HCT116 (cell line): ENCODE data around the gene TMPRSS13. TPM values are rescaled to one million over a fixed set of nuclear protein-coding genes. Genes with fewer than 3 reads are reported as not detected.

ENCODE experiments used
- ATAC-seq: fragments of 200-7000 bp; cut with Tn5 transposase; 2 replicates; pipeline ENCODE4 v1.9.1; 2020; ENCODE audit warnings: mild to moderate bottlenecking, moderate library complexity
- BruUV-seq: library from RNA; stranded (reverse); fragments of 400-500 nt; replicated peaks from 2 replicates; lab custom pipeline; 2021; lab: Mats Ljungman, UMichigan
- CTCF ChIA-PET: fragments of 300-600 bp; sonication (Branson Sonifier 250); formaldehyde crosslinking; loops from one replicate; lab custom pipeline; 2021; ENCODE audit warnings: antibody characterized with exemption; lab: Charles Lee
- POLR2A ChIA-PET: fragments of 300-600, 350-600 bp; sonication (Branson Sonifier 250); formaldehyde crosslinking; loops from one replicate; lab custom pipeline; 2021; ENCODE audit warnings: antibody characterized with exemption; lab: Charles Lee
- RAD21 ChIA-PET, 2 experiments: fragments of 300-600 bp; sonication (Branson Sonifier 250); formaldehyde crosslinking; loops; one replicate each; lab custom pipeline; 2023; ENCODE audit warnings: low total read pairs in 2 of 2; ENCODE audit not compliant: uncharacterized antibody in 2 of 2, unreplicated experiment in 2 of 2, low non-redundant PET in 1 of 2; lab: Charles Lee
- DNase-seq: peaks from one replicate; pipeline ENCODE4 v3.0.0-alpha.2; 2010; ENCODE audit warnings: low read depth, low spot score
- H2AFZ ChIP-seq: fragments of 200-600 bp; shearing (Covaris generic), sonication (generic); 2 replicates; pipeline ENCODE4 v1.6.1; 2017; ENCODE audit warnings: low read depth, mixed run types, mixed read lengths, antibody characterized with exemption, low read length; ENCODE audit not compliant: poor library complexity, severe bottlenecking
- H3K27ac ChIP-seq: 2 replicates; pipeline ENCODE4 v1.5.1; 2012; ENCODE audit warnings: low read depth, low read length
- H3K27me3 ChIP-seq: fragments of 200-600 bp; sonication (generic); 2 replicates; pipeline ENCODE4 v1.6.1; 2016; ENCODE audit warnings: mixed run types, low read length, mixed read lengths; ENCODE audit not compliant: insufficient read depth
- H3K36me3 ChIP-seq, 2 experiments: fragments of 200-500 bp in 1 of 2; fragments of 200-600 bp in 1 of 2; sonication (Bioruptor generic) in 1 of 2; sonication (generic) in 1 of 2; 2 replicates each; pipeline versions ENCODE4 v1.5.1 to v1.6.1; 2014 to 2016; ENCODE audit warnings: low read length in 2 of 2, inconsistent platforms in 1 of 2, mixed read lengths in 1 of 2, mixed run types in 1 of 2; ENCODE audit not compliant: insufficient read depth in 2 of 2, control insufficient read depth in 1 of 2
- H3K4me1 ChIP-seq, 2 experiments: fragments of 200-600 bp in 1 of 2; sonication (generic) in 1 of 2; 2 replicates each; pipeline versions ENCODE4 v1.5.1 to v1.6.1; 2012 to 2017; ENCODE audit warnings: low read length in 2 of 2, inconsistent platforms in 1 of 2, mild to moderate bottlenecking in 1 of 2, mixed read lengths in 1 of 2, mixed run types in 1 of 2, moderate library complexity in 1 of 2; ENCODE audit not compliant: insufficient read depth in 2 of 2, control insufficient read depth in 1 of 2
- H3K4me2 ChIP-seq: fragments of 200-600 bp; sonication (generic); 2 replicates; pipeline ENCODE4 v1.6.1; 2017; ENCODE audit warnings: mixed run types, low read length, mixed read lengths
- H3K4me3 ChIP-seq, 2 experiments: fragments of 200-600 bp in 1 of 2; sonication (generic) in 1 of 2; replicated peaks in 1 of 2; 2 replicates each; pipeline ENCODE4 v1.5.1; 2011 to 2016; ENCODE audit warnings: low read length in 2 of 2, control low read depth in 1 of 2, low read depth in 1 of 2, mild to moderate bottlenecking in 1 of 2, mixed read lengths in 1 of 2, mixed run types in 1 of 2
- H3K79me2 ChIP-seq: fragments of 200-600 bp; sonication (generic); 2 replicates; pipeline ENCODE4 v1.6.1; 2017; ENCODE audit warnings: mild to moderate bottlenecking, mixed run types, low read length, moderate library complexity, mixed read lengths; ENCODE audit not compliant: insufficient read depth
- H3K9ac ChIP-seq: fragments of 200-600 bp; sonication (generic); 2 replicates; pipeline ENCODE4 v1.6.1; 2016; ENCODE audit warnings: low read length, mixed read lengths
- H3K9me2 ChIP-seq: fragments of 200-600 bp; sonication (generic), shearing (Covaris generic); 2 replicates; pipeline ENCODE4 v1.6.1; 2017; ENCODE audit warnings: mixed run types, mild to moderate bottlenecking, moderate library complexity; ENCODE audit not compliant: insufficient read depth
- H3K9me3 ChIP-seq, 2 experiments: fragments of 200-500 bp in 1 of 2; fragments of 200-600 bp in 1 of 2; sonication (Bioruptor generic) in 1 of 2; sonication (generic) in 1 of 2; 2 replicates each; pipeline ENCODE4 v1.6.1; 2014 to 2017; ENCODE audit warnings: low read length in 2 of 2, mixed read lengths in 2 of 2, inconsistent platforms in 1 of 2, low read depth in 1 of 2, mild to moderate bottlenecking in 1 of 2, mixed run types in 1 of 2, moderate library complexity in 1 of 2; ENCODE audit not compliant: control insufficient read depth in 1 of 2, insufficient read depth in 1 of 2
- H4K20me1 ChIP-seq: fragments of 200-600 bp; sonication (generic), shearing (Covaris generic); 2 replicates; pipeline ENCODE4 v1.6.1; 2017; ENCODE audit warnings: mixed run types, mild to moderate bottlenecking, moderate library complexity; ENCODE audit not compliant: insufficient read depth
- CEBPB ChIP-seq: IDR thresholded peaks from 2 replicates; pipeline ENCODE4 v1.6.1; 2012; ENCODE audit warnings: low read depth
- ELF1 ChIP-seq: IDR thresholded peaks from 2 replicates; pipeline ENCODE4 v1.6.1; 2012; ENCODE audit warnings: low read depth, borderline replicate concordance
- EZH2 ChIP-seq: fragments of 200-600 bp; sonication (generic); IDR thresholded peaks from 2 replicates; pipeline ENCODE4 v1.6.1; 2017; ENCODE audit warnings: antibody characterized with exemption, mixed run types
- EZH2phosphoT487 ChIP-seq: fragments of 200-600 bp; IDR thresholded peaks from 2 replicates; pipeline ENCODE4 v1.6.1; 2018; ENCODE audit warnings: antibody characterized with exemption, borderline replicate concordance
- JUND ChIP-seq: IDR thresholded peaks from 2 replicates; pipeline ENCODE4 v1.6.1; 2012
- POLR2AphosphoS5 ChIP-seq: IDR thresholded peaks from 2 replicates; pipeline ENCODE4 v1.6.1; 2011; ENCODE audit warnings: mild to moderate bottlenecking, low read depth, low read length, moderate library complexity
- RAD21 ChIP-seq: IDR thresholded peaks from 2 replicates; pipeline ENCODE4 v1.6.1; 2012; ENCODE audit warnings: low read depth, mild to moderate bottlenecking
- SIN3A ChIP-seq: IDR thresholded peaks from 2 replicates; pipeline ENCODE4 v1.6.1; 2012; ENCODE audit warnings: low read depth
- SRF ChIP-seq: IDR thresholded peaks from 2 replicates; pipeline ENCODE4 v1.6.1; 2012; ENCODE audit warnings: low read depth
- YY1 ChIP-seq: IDR thresholded peaks from 2 replicates; pipeline ENCODE4 v1.6.1; 2011; ENCODE audit warnings: low read length, low read depth, moderate library complexity, mild to moderate bottlenecking; ENCODE audit not compliant: insufficient replicate concordance; ENCODE audit errors: extremely low read depth
- ZFX ChIP-seq: fragments of 450-650 bp; IDR thresholded peaks from 2 replicates; pipeline ENCODE4 v1.6.1; 2017
- intact Hi-C: fragments of 100-400 bp; cut with micrococcal nuclease; formaldehyde crosslinking; loops from 2 replicates; pipeline ENCODE4 v1.10.0; 2022
- total RNA-seq: library from RNA; stranded (reverse); gene quantifications from one replicate; pipeline ENCODE4 v1.2.1, GENCODE V29; 2021; ENCODE audit not compliant: unreplicated experiment
- TF ChIP-seq, protein P1 (sequence below), 3 experiments: fragments of 200-600 bp in 1 of 3; sonication (generic) in 1 of 3; IDR thresholded peaks in 2 of 3; conservative IDR thresholded peaks in 1 of 3; 2 replicates each; pipeline ENCODE4 v1.5.1; 2012 to 2017; ENCODE audit warnings: low read depth in 2 of 3, low read length in 2 of 3, antibody characterized with exemption in 1 of 3, borderline replicate concordance in 1 of 3, control low read depth in 1 of 3, mild to moderate bottlenecking in 1 of 3, mixed read lengths in 1 of 3, mixed run types in 1 of 3, moderate library complexity in 1 of 3; ENCODE audit not compliant: insufficient read depth in 1 of 3
- TF ChIP-seq, protein P2 (sequence below): IDR thresholded peaks from 2 replicates; pipeline ENCODE4 v1.6.1; 2012
- TF ChIP-seq, protein P3 (sequence below): IDR thresholded peaks from 2 replicates; pipeline ENCODE4 v1.6.1; 2012

TMPRSS13 gene
- total RNA-seq, 1 experiment from 2014 or later, result 0.52 TPM

DNA sequence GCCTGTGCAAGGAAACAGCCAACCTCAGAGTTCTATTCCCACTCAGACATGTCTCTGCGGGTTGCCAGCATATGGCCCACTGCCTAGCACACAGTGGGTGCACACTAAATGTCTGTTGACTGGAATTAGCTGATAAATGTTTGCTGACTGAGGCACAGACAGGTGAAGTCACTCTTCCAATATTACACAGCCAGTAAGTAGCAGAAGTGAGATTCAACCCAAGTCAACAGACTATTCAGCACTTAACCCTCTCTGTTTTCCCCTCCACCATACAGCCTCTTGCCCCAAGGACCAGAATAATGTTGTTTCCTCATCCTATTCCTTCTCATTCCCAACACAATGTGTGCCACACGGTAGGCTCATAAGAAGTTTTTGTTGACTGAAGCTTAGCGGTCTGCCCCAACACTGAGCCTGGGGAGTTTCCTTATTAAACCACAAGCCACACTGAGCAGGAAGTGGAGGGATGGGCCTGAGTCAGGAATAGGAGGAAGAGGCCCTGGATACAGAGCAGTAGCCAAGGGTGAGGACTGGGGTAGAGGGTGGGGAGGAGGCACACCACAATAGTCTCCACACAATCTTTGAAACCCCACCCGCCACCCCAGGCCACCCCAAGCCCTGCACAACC, 41.3 kb upstream of the TMPRSS13 start:
- Histone ChIP-seq H3K36me3 (no peaks in the 10 kb centered on the region), H3K4me1 (peaks cover 0 to 5% of the 10 kb centered on the region in 2 experiments; a peak in 1 of 4 replicates), H3K79me2 (no peaks in the 10 kb centered on the region), H3K4me2 (no peak overlapping the region), H3K9me2 (no peaks in the 10 kb centered on the region), H3K27me3 (no peaks in the 10 kb centered on the region), H3K9ac (no peak overlapping the region), H3K27ac (no peak overlapping the region), H3K9me3 (no peaks in the 10 kb centered on the region), H3K4me3 (no peak overlapping the region), H2AFZ (no peak overlapping the region), H4K20me1 (no peaks in the 10 kb centered on the region)
- DNase-seq (no peak), ATAC-seq (no peak)
- no TSS peak for BruUV-seq
- ChIA-PET RAD21 (no interaction called here), CTCF (no interaction called here), POLR2A (no interaction called here)
- TF ChIP-seq ELF1, result no peak
- no peak for TF ChIP-seq EZH2phosphoT487
- TF ChIP-seq RAD21, result no peak
- no peak for TF ChIP-seq ZFX
- no peak for TF ChIP-seq YY1
- no peak for TF ChIP-seq JUND
- TF ChIP-seq SRF, result no peak
- no peak for TF ChIP-seq CEBPB
- intact Hi-C loops, result no loop called here

- peaks cover 0 to 5% of the 10 kb centered on the region in 2 experiments; a peak in 1 of 4 replicates for H3K4me1 ChIP-seq
- intact Hi-C loops, result no loop called here
- DNase-seq (no peak), ATAC-seq (no peak)
- H3K9me3 ChIP-seq, result no peaks in the 10 kb centered on the region
- TF ChIP-seq, protein P1, sequence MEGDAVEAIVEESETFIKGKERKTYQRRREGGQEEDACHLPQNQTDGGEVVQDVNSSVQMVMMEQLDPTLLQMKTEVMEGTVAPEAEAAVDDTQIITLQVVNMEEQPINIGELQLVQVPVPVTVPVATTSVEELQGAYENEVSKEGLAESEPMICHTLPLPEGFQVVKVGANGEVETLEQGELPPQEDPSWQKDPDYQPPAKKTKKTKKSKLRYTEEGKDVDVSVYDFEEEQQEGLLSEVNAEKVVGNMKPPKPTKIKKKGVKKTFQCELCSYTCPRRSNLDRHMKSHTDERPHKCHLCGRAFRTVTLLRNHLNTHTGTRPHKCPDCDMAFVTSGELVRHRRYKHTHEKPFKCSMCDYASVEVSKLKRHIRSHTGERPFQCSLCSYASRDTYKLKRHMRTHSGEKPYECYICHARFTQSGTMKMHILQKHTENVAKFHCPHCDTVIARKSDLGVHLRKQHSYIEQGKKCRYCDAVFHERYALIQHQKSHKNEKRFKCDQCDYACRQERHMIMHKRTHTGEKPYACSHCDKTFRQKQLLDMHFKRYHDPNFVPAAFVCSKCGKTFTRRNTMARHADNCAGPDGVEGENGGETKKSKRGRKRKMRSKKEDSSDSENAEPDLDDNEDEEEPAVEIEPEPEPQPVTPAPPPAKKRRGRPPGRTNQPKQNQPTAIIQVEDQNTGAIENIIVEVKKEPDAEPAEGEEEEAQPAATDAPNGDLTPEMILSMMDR (IDR thresholded peaks at IDR 0.05 in 2 of 3, conservative IDR thresholded peaks at IDR 0.05 in 1 of 3; ENCODE audit: borderline replicate concordance in 1 of 3, insufficient read depth in 1 of 3, low read depth in 2 of 3, low read length in 2 of 3), result no peak
- no peak for TF ChIP-seq ZFX
- TF ChIP-seq RAD21, result no peak
- TF ChIP-seq, protein P2, sequence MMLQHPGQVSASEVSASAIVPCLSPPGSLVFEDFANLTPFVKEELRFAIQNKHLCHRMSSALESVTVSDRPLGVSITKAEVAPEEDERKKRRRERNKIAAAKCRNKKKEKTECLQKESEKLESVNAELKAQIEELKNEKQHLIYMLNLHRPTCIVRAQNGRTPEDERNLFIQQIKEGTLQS, result no peak
- TF ChIP-seq YY1, result no peak
- TF ChIP-seq POLR2AphosphoS5, result no peak
- no peak for TF ChIP-seq EZH2phosphoT487
- TF ChIP-seq, protein P3, sequence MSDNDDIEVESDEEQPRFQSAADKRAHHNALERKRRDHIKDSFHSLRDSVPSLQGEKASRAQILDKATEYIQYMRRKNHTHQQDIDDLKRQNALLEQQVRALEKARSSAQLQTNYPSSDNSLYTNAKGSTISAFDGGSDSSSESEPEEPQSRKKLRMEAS, result no peak
- no peak for TF ChIP-seq EZH2
- TF ChIP-seq CEBPB, result no peak
- TF ChIP-seq SIN3A, result no peak
- no peak for TF ChIP-seq SRF
- ChIA-PET RAD21 (no interaction called here), CTCF (no interaction called here), POLR2A (no interaction called here)
- H3K4me3 ChIP-seq, result no peak overlapping the region
- no peaks in the 10 kb centered on the region for H3K9me2 ChIP-seq
- H3K4me2 ChIP-seq, result no peak overlapping the region
- no TSS peak for BruUV-seq
- no peaks in the 10 kb centered on the region for H3K36me3 ChIP-seq
- H4K20me1 ChIP-seq, result no peaks in the 10 kb centered on the region
- no peaks in the 10 kb centered on the region for H3K79me2 ChIP-seq
- H3K27ac ChIP-seq, result no peak overlapping the region
- H2AFZ ChIP-seq, result no peak overlapping the region
- no peak overlapping the region for H3K9ac ChIP-seq
- no peaks in the 10 kb centered on the region for H3K27me3 ChIP-seq
Observed at GRCh38 chr11:117969160-117969991, 40.2 kb upstream of the TMPRSS13 start.
